Measurements from ENCODE around the gene CD99.
A peak's percentile ranks its signal among the peaks of the same experiment; 100 is the strongest.

CD99 gene

GRCh38 chrX:2680486-2681348, 10.4 kb upstream of the CD99 start:
- TF ChIP-seq CTCF (IDR thresholded peaks at IDR 0.05; ENCODE audit: insufficient read depth, low read depth, low read length, missing control alignments) = no peak
- DNase-seq (ENCODE audit: low read depth) = no peak
- no peak overlapping the region for H3K4me3 ChIP-seq (ENCODE audit: low read length)

GRCh38 chrX:2682565-2683177, 8.4 kb upstream of the CD99 start:
- DNase-seq (ENCODE audit: low read depth) = no peak
- TF ChIP-seq CTCF (IDR thresholded peaks at IDR 0.05; ENCODE audit: insufficient read depth, low read depth, low read length, missing control alignments) = no peak
- no peak overlapping the region for H3K4me3 ChIP-seq (ENCODE audit: low read length)

- no peak for TF ChIP-seq CTCF (IDR thresholded peaks at IDR 0.05; ENCODE audit: insufficient read depth, low read depth, low read length, missing control alignments)
- H3K4me3 ChIP-seq (ENCODE audit: low read length) = no peak overlapping the region
- no peak for DNase-seq (ENCODE audit: low read depth)
Observed at GRCh38 chrX:2684256-2684655, 6.8 kb upstream of the CD99 start.

- DNase-seq (ENCODE audit: low read depth) = no peak
- TF ChIP-seq CTCF (IDR thresholded peaks at IDR 0.05; ENCODE audit: insufficient read depth, low read depth, low read length, missing control alignments) = no peak
- no peak overlapping the region for H3K4me3 ChIP-seq (ENCODE audit: low read length)
Observed at GRCh38 chrX:2685886-2686285, 5.2 kb upstream of the CD99 start.

GRCh38 chrX:2689773-2690666, 1.1 kb upstream of the CD99 start:
- H3K4me3 ChIP-seq (ENCODE audit: low read length) = no peak overlapping the region
- TF ChIP-seq CTCF (IDR thresholded peaks at IDR 0.05; ENCODE audit: insufficient read depth, low read depth, low read length, missing control alignments) = no peak
- no peak for DNase-seq (ENCODE audit: low read depth)

GRCh38 chrX:2691543-2692220, 587 bp downstream of the CD99 start:
- no peak for TF ChIP-seq CTCF (IDR thresholded peaks at IDR 0.05; ENCODE audit: insufficient read depth, low read depth, low read length, missing control alignments)
- peak; percentile 46 for DNase-seq (ENCODE audit: low read depth)

More at GRCh38 chrX:2691543-2692220, 587 bp downstream of the CD99 start:
- H3K4me3 ChIP-seq (ENCODE audit: low read length) = peak overlapping the region; percentile 70

Measured in epithelial cell of esophagus (primary cell).